ENCODE data around the gene PAQR3. TPM values are rescaled to one million over a fixed set of nuclear protein-coding genes. Genes with fewer than 3 reads are reported as not detected.

The PAQR3 gene
- total RNA-seq, 4 donors from 2014 or later = 9.4 to 18.9 (median 9.7) TPM

- intact Hi-C loops (cut with DNase I) = no loop called here
- Histone ChIP-seq H3K36me3 (no peaks in the 10 kb centered on the region), H3K4me3 (no peak overlapping the region), H3K9me3 (no peaks in the 10 kb centered on the region), H3K27me3 (no peaks in the 10 kb centered on the region), H3K27ac (peak overlapping the region in 1 of 4 donors; percentile 23), H3K4me1 (no peaks in the 10 kb centered on the region)
- 34 to 46% methylated on average over 10 to 11 of the region's 11 CpGs for WGBS, 2 donors
- TF ChIP-seq POLR2A (IDR thresholded peaks at IDR 0.05) (no peak), CTCF (IDR thresholded peaks at IDR 0.05) (peak in 4 of 6 experiments; percentile 13 to 33 (median 22))
- no peak for DNase-seq
Observed at GRCh38 chr4:78953769-78954666, 14.8 kb upstream of the PAQR3 start.

- intact Hi-C loops (cut with DNase I) = no loop called here
- Histone ChIP-seq H3K4me3 (no peak overlapping the region), H3K9me3 (no peaks in the 10 kb centered on the region), H3K27me3 (no peaks in the 10 kb centered on the region), H3K36me3 (no peaks in the 10 kb centered on the region), H3K4me1 (no peaks in the 10 kb centered on the region), H3K27ac (peak overlapping the region in 1 of 4 donors; percentile 23)
- 86 to 94% methylated on average over 5 of the region's 5 CpGs for WGBS, 2 donors
- DNase-seq = no peak
- TF ChIP-seq CTCF (IDR thresholded peaks at IDR 0.05) (no peak), POLR2A (IDR thresholded peaks at IDR 0.05) (no peak)
Observed at GRCh38 chr4:78953231-78953630, 14.0 kb upstream of the PAQR3 start.

GRCh38 chr4:78951862-78952472, 12.7 kb upstream of the PAQR3 start:
- intact Hi-C loops (cut with DNase I) = no loop called here
- TF ChIP-seq CTCF (IDR thresholded peaks at IDR 0.05) = peak; percentile 42 to 74 (median 60)
- TF ChIP-seq POLR2A (IDR thresholded peaks at IDR 0.05) = no peak
- Histone ChIP-seq H3K27ac (no peak overlapping the region), H3K36me3 (no peaks in the 10 kb centered on the region), H3K27me3 (no peaks in the 10 kb centered on the region), H3K4me1 (no peaks in the 10 kb centered on the region), H3K9me3 (no peaks in the 10 kb centered on the region), H3K4me3 (no peak overlapping the region)
- 60 to 64% methylated on average over 3 of the region's 3 CpGs for WGBS, 2 donors
- no peak for DNase-seq

- no peaks in the 10 kb centered on the region for H3K4me1 ChIP-seq
- DNase-seq = no peak
- intact Hi-C loops (cut with DNase I) = no loop called here
Observed at GRCh38 chr4:78949735-78950134, 10.5 kb upstream of the PAQR3 start.

More at GRCh38 chr4:78949735-78950134, 10.5 kb upstream of the PAQR3 start:
- no peak overlapping the region for H3K4me3 ChIP-seq
- WGBS, 2 donors = 64 to 65% methylated on average over 1 of the region's 1 CpG
- no peak for TF ChIP-seq CTCF (IDR thresholded peaks at IDR 0.05)
- TF ChIP-seq POLR2A (IDR thresholded peaks at IDR 0.05) = no peak
- H3K36me3 ChIP-seq = no peaks in the 10 kb centered on the region
- no peak overlapping the region for H3K27ac ChIP-seq
- H3K27me3 ChIP-seq = no peaks in the 10 kb centered on the region
- H3K9me3 ChIP-seq = no peaks in the 10 kb centered on the region
